ENCODE data around the gene DLGAP1. TPM values are rescaled to one million over a fixed set of nuclear protein-coding genes. Genes with fewer than 3 reads are reported as not detected.

The DLGAP1 gene
- total and polyA plus RNA-seq, 2 experiments from 2014 or later = 17.0 to 48.5 TPM

- no peak for TF ChIP-seq STAT1 (IDR thresholded peaks at IDR 0.05; ENCODE audit: unreplicated experiment)
- no peak for TF ChIP-seq NANOG (IDR thresholded peaks at IDR 0.05; ENCODE audit: borderline replicate concordance)
- TF ChIP-seq JUNB (IDR thresholded peaks at IDR 0.05; ENCODE audit: unreplicated experiment) = no peak
- TF ChIP-seq CREB1 (CRISPR knock-in tag; IDR thresholded peaks at IDR 0.05; ENCODE audit: low read depth) = no peak
- no peak for TF ChIP-seq EZH2 (IDR thresholded peaks at IDR 0.05; ENCODE audit: low read depth, unreplicated experiment)
- no peak for TF ChIP-seq ZNF331 (CRISPR knock-in tag; IDR thresholded peaks at IDR 0.05; ENCODE audit: low read depth)
- no peak for TF ChIP-seq POLR2AphosphoS5 (IDR thresholded peaks at IDR 0.05; ENCODE audit: low read depth)
- no peak for TF ChIP-seq ZNF462 (CRISPR knock-in tag; IDR thresholded peaks at IDR 0.05)
These were observed 13.4 kb upstream of the DLGAP1 start (continued) for GRCh38 chr18:4468511-4468910.

GRCh38 chr18:4454537-4455112, 482 bp downstream of the DLGAP1 start:
- Mint-ChIP-seq H3K27ac (peak overlapping the region; percentile 77; the same call in 1 of the 2 replicates), H3K4me1 (peaks cover 39% of the 10 kb centered on the region), H3K27me3 (ENCODE audit: insufficient read depth, low read depth, poor library complexity) (peaks cover 16% of the 10 kb centered on the region)

More at GRCh38 chr18:4454537-4455112, 482 bp downstream of the DLGAP1 start:
- peak overlapping the region; percentile 64; the same call in 1 of the 2 replicates for H2AFZ ChIP-seq
- H3K27me3 ChIP-seq (ENCODE audit: insufficient read depth) = peaks cover 35% of the 10 kb centered on the region
- no peaks in the 10 kb centered on the region for H4K20me1 ChIP-seq (replicated peaks; ENCODE audit: insufficient read depth)
- H3K4me3 ChIP-seq = peak overlapping the region; percentile 92
- no peaks in the 10 kb centered on the region for H3K36me3 ChIP-seq (ENCODE audit: insufficient read depth)
- H3K36me3 Mint-ChIP-seq (ENCODE audit: low read depth) = no peaks in the 10 kb centered on the region
- 0 out of 2 replicates have a peak, but pooled peaks cover 10% of the 10 kb centered on the region for H3K9me2 ChIP-seq (ENCODE audit: insufficient read depth)
- H3K4me3 Mint-ChIP-seq = peak overlapping the region; percentile 89
- DNase-seq (ENCODE audit: low spot score) (peak; percentile 34), ATAC-seq (peak; percentile 42)
- H3K4me1 ChIP-seq (ENCODE audit: insufficient read depth) = peaks cover 49% of the 10 kb centered on the region
- peaks cover 6% of the 10 kb centered on the region; the same call in 1 of the 2 replicates for H3F3A ChIP-seq (replicated peaks; ENCODE audit: low read depth)
- no peak overlapping the region for H3K27ac ChIP-seq (ENCODE audit: low read depth)
- H3K79me2 ChIP-seq (replicated peaks; ENCODE audit: insufficient read depth) = peaks cover 37% of the 10 kb centered on the region
- no peaks in the 10 kb centered on the region for H3K9me3 Mint-ChIP-seq
- H3K4me2 ChIP-seq = peak overlapping the region; percentile 93
- TF ChIP-seq NANOG (IDR thresholded peaks at IDR 0.05; ENCODE audit: borderline replicate concordance) = no peak
- TF ChIP-seq CREB1 (CRISPR knock-in tag; IDR thresholded peaks at IDR 0.05; ENCODE audit: low read depth) = no peak
- no peak for TF ChIP-seq STAT1 (IDR thresholded peaks at IDR 0.05; ENCODE audit: unreplicated experiment)
- no peak for TF ChIP-seq JUNB (IDR thresholded peaks at IDR 0.05; ENCODE audit: unreplicated experiment)
- no peak for TF ChIP-seq EZH2phosphoT487 (IDR thresholded peaks at IDR 0.05; ENCODE audit: unreplicated experiment)
- TF ChIP-seq ZNF114 (CRISPR knock-in tag; IDR thresholded peaks at IDR 0.05) = no peak
- no peak for TF ChIP-seq ZNF331 (CRISPR knock-in tag; IDR thresholded peaks at IDR 0.05; ENCODE audit: low read depth)
- TF ChIP-seq ETS1 (IDR thresholded peaks at IDR 0.05) = no peak

Data from GM23338 (cell line).